Smooth muscle cell of trachea (primary cell): ENCODE data around the gene C5orf58. TPM values are rescaled to one million over a fixed set of nuclear protein-coding genes. Genes with fewer than 3 reads are reported as not detected.

Experiments
- total RNA-seq: library from RNA; depleted of rRNA; stranded (reverse); fragments of >200 nt; gene quantifications from 2 replicates; pipeline ENCODE4 v1.2.1, GENCODE V29; 2014

Gene C5orf58
- total RNA-seq: not detected in 2 replicates

GRCh38 chr5:170232786-170233185, at the start of gene C5orf58:
Gene C5orf58 (plus strand): TSS chr5:170232985. CDS start chr5:170234977, 1,992 bp downstream.

Other genes starting within 250 kb of the C5orf58 start
- gene FOXI1, start 127.1 kb upstream of the C5orf58 start, total RNA-seq: not detected in 2 replicates
- gene LCP2, start 64.8 kb downstream of the C5orf58 start, total RNA-seq: not detected in 2 replicates
- gene KCNMB1, start 156.4 kb downstream of the C5orf58 start, total RNA-seq: not detected in 2 replicates